GM23338 (cell line): ENCODE results near the gene LYRM9. TPM values are rescaled to one million over a fixed set of nuclear protein-coding genes. Genes with fewer than 3 reads are reported as not detected.

Experiments used
- ATAC-seq: fragments of 200-7000 bp; cut with Tn5 transposase; 3 replicates; pipeline ENCODE4 v1.9.1; 2020
- DNase-seq: peaks from one replicate; pipeline ENCODE4 v3.0.0-alpha.2; 2015; ENCODE audit warnings: low spot score
- H2AFZ ChIP-seq: fragments of 200-600 bp; sonication (generic); 2 replicates; pipeline ENCODE4 v1.8.0; 2016; ENCODE audit warnings: antibody characterized with exemption, mild to moderate bottlenecking, moderate library complexity
- H3F3A ChIP-seq: fragments of 200-600 bp; sonication (generic); replicated peaks from 2 replicates; pipeline ENCODE4 v1.8.0; 2017; ENCODE audit warnings: antibody characterized with exemption, mixed run types, low read depth
- H3K27ac ChIP-seq: fragments of 200-600 bp; sonication (generic); 2 replicates; pipeline ENCODE4 v1.6.1; 2016; ENCODE audit warnings: low read depth
- H3K27me3 ChIP-seq: fragments of 200-600 bp; sonication (generic); 2 replicates; pipeline ENCODE4 v1.8.0; 2016; ENCODE audit warnings: mild to moderate bottlenecking, mixed run types, moderate library complexity; ENCODE audit not compliant: insufficient read depth
- H3K36me3 ChIP-seq: fragments of 200-600 bp; sonication (generic); 2 replicates; pipeline ENCODE4 v1.8.0; 2016; ENCODE audit warnings: mild to moderate bottlenecking; ENCODE audit not compliant: insufficient read depth
- H3K4me1 ChIP-seq: fragments of 200-600 bp; sonication (generic); 2 replicates; pipeline ENCODE4 v1.8.0; 2016; ENCODE audit warnings: mild to moderate bottlenecking, moderate library complexity; ENCODE audit not compliant: insufficient read depth
- H3K4me2 ChIP-seq: fragments of 200-600 bp; sonication (generic); 2 replicates; pipeline ENCODE4 v1.7.1; 2017; ENCODE audit warnings: mixed run types
- H3K4me3 ChIP-seq: fragments of 200-600 bp; sonication (generic); 2 replicates; pipeline ENCODE4 v1.6.1; 2016; ENCODE audit warnings: mixed run types
- H3K79me2 ChIP-seq: fragments of 200-600 bp; sonication (generic); replicated peaks from 2 replicates; pipeline ENCODE4 v1.8.0; 2017; ENCODE audit warnings: mild to moderate bottlenecking; ENCODE audit not compliant: insufficient read depth
- H3K9me2 ChIP-seq: fragments of 200-600 bp; sonication (generic); 2 replicates; pipeline ENCODE4 v1.8.0; 2017; ENCODE audit not compliant: insufficient read depth
- H4K20me1 ChIP-seq: fragments of 200-600 bp; sonication (generic); replicated peaks from 2 replicates; pipeline ENCODE4 v1.8.0; 2017; ENCODE audit warnings: mild to moderate bottlenecking; ENCODE audit not compliant: insufficient read depth
- H3K27ac Mint-ChIP-seq: 2 replicates; pipeline ENCODE4 v1.8.0; 2020; ENCODE audit warnings: inconsistent platforms, mild to moderate bottlenecking, moderate library complexity, mixed read lengths
- H3K27me3 Mint-ChIP-seq: 3 replicates; pipeline ENCODE4 v1.8.0; 2022; ENCODE audit warnings: low read depth, mild to moderate bottlenecking, moderate library complexity, mixed read lengths, inconsistent platforms; ENCODE audit not compliant: insufficient read depth, poor library complexity
- H3K36me3 Mint-ChIP-seq: 3 replicates; pipeline ENCODE4 v1.8.0; 2021; ENCODE audit warnings: low read depth, mild to moderate bottlenecking, inconsistent platforms, moderate library complexity, mixed read lengths
- H3K4me1 Mint-ChIP-seq: 3 replicates; pipeline ENCODE4 v1.8.0; 2020; ENCODE audit warnings: mild to moderate bottlenecking, inconsistent platforms, mixed read lengths
- H3K4me3 Mint-ChIP-seq: 3 replicates; pipeline ENCODE4 v1.8.0; 2021; ENCODE audit warnings: moderate library complexity, mild to moderate bottlenecking, inconsistent platforms, mixed read lengths
- H3K9me3 Mint-ChIP-seq: 3 replicates; pipeline ENCODE4 v1.8.0; 2020; ENCODE audit warnings: moderate library complexity, mild to moderate bottlenecking, inconsistent platforms, mixed read lengths
- CREB1 ChIP-seq: fragments of 250-450 bp; sonication (Bioruptor Pico); IDR thresholded peaks from 2 replicates; pipeline ENCODE4 v1.5.0; 2020; ENCODE audit warnings: low read depth, mild to moderate bottlenecking, moderate library complexity
- CTCF ChIP-seq, 2 experiments: fragments of 200-600 bp in 1 of 2; sonication (generic) in 1 of 2; conservative IDR thresholded peaks; 2 replicates each; pipeline versions ENCODE4 v1.5.1 to v1.6.1; 2016 to 2017; ENCODE audit warnings: antibody characterized with exemption in 2 of 2, low read depth in 2 of 2, mild to moderate bottlenecking in 2 of 2, moderate library complexity in 1 of 2
- ETS1 ChIP-seq: IDR thresholded peaks from 2 replicates; pipeline ENCODE4 v1.6.1; 2016; ENCODE audit warnings: antibody characterized with exemption
- EZH2 ChIP-seq: fragments of 200-600 bp; sonication (generic); IDR thresholded peaks from one replicate; pipeline ENCODE4 v1.8.0; 2017; ENCODE audit warnings: antibody characterized with exemption, mild to moderate bottlenecking, low read depth; ENCODE audit not compliant: unreplicated experiment
- EZH2phosphoT487 ChIP-seq: fragments of 200-600 bp; sonication (generic); IDR thresholded peaks from one replicate; pipeline ENCODE4 v1.8.1; 2018; ENCODE audit warnings: antibody characterized with exemption; ENCODE audit not compliant: unreplicated experiment
- JUNB ChIP-seq: IDR thresholded peaks from one replicate; pipeline ENCODE4 v1.6.1; 2016; ENCODE audit warnings: antibody characterized with exemption; ENCODE audit not compliant: unreplicated experiment
- NANOG ChIP-seq: IDR thresholded peaks from 2 replicates; pipeline ENCODE4 v1.6.1; 2016; ENCODE audit warnings: antibody characterized with exemption, borderline replicate concordance
- POLR2AphosphoS5 ChIP-seq: IDR thresholded peaks from 2 replicates; pipeline ENCODE4 v1.6.1; 2016; ENCODE audit warnings: antibody characterized with exemption, low read depth
- REST ChIP-seq: IDR thresholded peaks from one replicate; pipeline ENCODE4 v1.6.1; 2018; ENCODE audit warnings: antibody characterized with exemption; ENCODE audit not compliant: unreplicated experiment
- STAT1 ChIP-seq: IDR thresholded peaks from one replicate; pipeline ENCODE4 v1.6.1; 2016; ENCODE audit warnings: antibody characterized with exemption; ENCODE audit not compliant: unreplicated experiment
- ZNF114 ChIP-seq: fragments of 250-450 bp; sonication (Bioruptor Pico); IDR thresholded peaks from 2 replicates; pipeline ENCODE4 v1.5.0; 2020; ENCODE audit warnings: mild to moderate bottlenecking, moderate library complexity
- ZNF331 ChIP-seq: fragments of 250-450 bp; sonication (Bioruptor Pico); IDR thresholded peaks from 2 replicates; pipeline ENCODE4 v1.5.0; 2020; ENCODE audit warnings: low read depth, mild to moderate bottlenecking, moderate library complexity
- ZNF462 ChIP-seq: fragments of 250-450 bp; sonication (Bioruptor Pico); IDR thresholded peaks from 2 replicates; pipeline ENCODE4 v1.5.0; 2020; ENCODE audit warnings: mild to moderate bottlenecking, moderate library complexity
- polyA plus RNA-seq: library from polyadenylated mRNA; unstranded; fragments of >200 nt; fragmentation: Nextera tagmentation; extraction: Ambion mirVana; gene quantifications from 2 replicates; pipeline ENCODE4 v1.2.1, GENCODE V29; 2016
- total RNA-seq: library from RNA; depleted of rRNA; stranded (reverse); fragments of >200 nt; shearing (Covaris generic); gene quantifications from 2 replicates; pipeline ENCODE4 v1.2.3, GENCODE V29; 2014

LYRM9 gene
- total and polyA plus RNA-seq, 2 experiments from 2014 or later = 4.7 to 6.2 TPM

GRCh38 chr17:27873746-27874145, 19.4 kb downstream of the LYRM9 start:
- no peak for ATAC-seq
- H3K27me3 Mint-ChIP-seq = peaks cover 7% of the 10 kb centered on the region
- no peak for DNase-seq
- no peak overlapping the region for H2AFZ ChIP-seq
- H4K20me1 ChIP-seq = no peaks in the 10 kb centered on the region
- H3K27me3 ChIP-seq = no peaks in the 10 kb centered on the region
- H3K9me3 Mint-ChIP-seq = peaks cover 5% of the 10 kb centered on the region; the same call in 1 of the 3 replicates
- no peak overlapping the region for H3K4me3 Mint-ChIP-seq
- H3K4me1 Mint-ChIP-seq = peaks cover 7% of the 10 kb centered on the region; the same call in 1 of the 3 replicates
- peaks cover 6% of the 10 kb centered on the region; the same call in 1 of the 2 replicates for H3K9me2 ChIP-seq
- H3K27ac Mint-ChIP-seq = no peak overlapping the region
- H3K4me3 ChIP-seq = no peak overlapping the region
- H3K36me3 Mint-ChIP-seq = 0 out of 3 replicates have a peak, but pooled peaks cover 2% of the 10 kb centered on the region
- H3K27ac ChIP-seq = no peak overlapping the region
- no peaks in the 10 kb centered on the region for H3K79me2 ChIP-seq
- H3K36me3 ChIP-seq = no peaks in the 10 kb centered on the region
- TF ChIP-seq POLR2AphosphoS5 (no peak), CREB1 (CRISPR knock-in tag) (no peak), EZH2 (no peak), ZNF462 (CRISPR knock-in tag) (no peak), JUNB (no peak), CTCF (conservative IDR thresholded peaks at IDR 0.05; ENCODE audit: low read depth in 2 of 2) (no peak), EZH2phosphoT487 (no peak), REST (no peak), ETS1 (no peak), STAT1 (no peak), ZNF114 (CRISPR knock-in tag) (no peak), NANOG (no peak), ZNF331 (CRISPR knock-in tag) (no peak)
- no peak overlapping the region for H3K4me2 ChIP-seq
- H3F3A ChIP-seq = no peaks in the 10 kb centered on the region
- no peaks in the 10 kb centered on the region for H3K4me1 ChIP-seq
